Endothelial cell of umbilical vein (primary cell): ENCODE measurements around the gene R3HDM1. TPM values are rescaled to one million over a fixed set of nuclear protein-coding genes. Genes with fewer than 3 reads are reported as not detected.

Source experiments
- Bru-seq: library from RNA; stranded (reverse); fragments of 400-500 nt; gene quantifications from one replicate; lab custom pipeline; 2021; lab: Mats Ljungman, UMichigan
- BruChase-seq, 2 experiments: library from RNA; stranded (reverse); fragments of 400-500 nt; gene quantifications; one replicate each; lab custom pipeline; 2021; lab: Mats Ljungman, UMichigan
- BruUV-seq: library from RNA; stranded (reverse); fragments of 400-500 nt; replicated peaks from 2 replicates; lab custom pipeline; 2021; lab: Mats Ljungman, UMichigan
- CTCF ChIA-PET: fragments of 300-600, 350-600 bp; sonication (Branson Sonifier 250); formaldehyde crosslinking; loops from one replicate; lab custom pipeline; 2021; ENCODE audit warnings: antibody characterized with exemption, inconsistent platforms; lab: Charles Lee
- POLR2A ChIA-PET: fragments of 300-600, 350-600 bp; sonication (Branson Sonifier 250); formaldehyde crosslinking; loops from one replicate; lab custom pipeline; 2021; ENCODE audit warnings: antibody characterized with exemption, inconsistent platforms; lab: Charles Lee
- DNase-seq: peaks from one replicate; pipeline ENCODE4 v3.0.0-alpha.2; 2011; ENCODE audit warnings: low read depth, low spot score
- FAIRE-seq: peaks from 2 replicates; lab custom pipeline; 2011; peaks lifted over from hg19 to GRCh38; lab: Jason Lieb, UNC
- H2AFZ ChIP-seq: 2 replicates; pipeline ENCODE4 v1.6.0; 2012; ENCODE audit warnings: low read depth, low read length, control low read depth, inconsistent platforms
- H3K27ac ChIP-seq: 2 replicates; pipeline ENCODE4 v1.5.1; 2011; ENCODE audit warnings: low read depth, mild to moderate bottlenecking, control low read depth, low read length, moderate library complexity; ENCODE audit not compliant: insufficient read depth
- H3K27me3 ChIP-seq, 2 experiments: 2 replicates each; pipeline versions ENCODE4 v1.6.0 to v1.6.1; 2011; ENCODE audit warnings: low read length in 2 of 2, mixed read lengths in 1 of 2; ENCODE audit not compliant: control insufficient read depth in 2 of 2, insufficient read depth in 2 of 2
- H3K36me3 ChIP-seq, 2 experiments: 2 replicates in 1 of 2; 3 replicates in 1 of 2; pipeline ENCODE4 v1.5.1; 2011; ENCODE audit warnings: low read length in 2 of 2, mild to moderate bottlenecking in 1 of 2, moderate library complexity in 1 of 2; ENCODE audit not compliant: control insufficient read depth in 2 of 2, insufficient read depth in 2 of 2; ENCODE audit errors: extremely low read depth in 1 of 2
- H3K4me1 ChIP-seq: 3 replicates; pipeline ENCODE4 v1.5.1; 2011; ENCODE audit warnings: mild to moderate bottlenecking, low read length; ENCODE audit not compliant: control insufficient read depth, insufficient read depth; ENCODE audit errors: extremely low read depth
- H3K4me2 ChIP-seq: 2 replicates; pipeline ENCODE4 v1.6.1; 2011; ENCODE audit warnings: low read length, control low read depth, mixed read lengths; ENCODE audit not compliant: insufficient read depth
- H3K4me3 ChIP-seq, 3 experiments: fragments of 200-600 bp in 1 of 3; sonication (generic), shearing (Covaris generic) in 1 of 3; replicated peaks in 1 of 3; 2 replicates each; pipeline ENCODE4 v1.5.1; 2011 to 2016; ENCODE audit warnings: control low read depth in 3 of 3, low read length in 3 of 3, mild to moderate bottlenecking in 2 of 3, inconsistent platforms in 1 of 3, low read depth in 1 of 3, moderate library complexity in 1 of 3; ENCODE audit not compliant: insufficient read depth in 1 of 3
- H3K79me2 ChIP-seq: 2 replicates; pipeline ENCODE4 v1.6.0; 2012; ENCODE audit warnings: low read length, inconsistent platforms; ENCODE audit not compliant: control insufficient read depth, insufficient read depth
- H3K9ac ChIP-seq: replicated peaks from 2 replicates; pipeline ENCODE3; 2011; ENCODE audit warnings: low read length, control low read depth; ENCODE audit not compliant: insufficient read depth; ENCODE audit errors: extremely low read depth
- H3K9me1 ChIP-seq: replicated peaks from 3 replicates; pipeline ENCODE4 v1.6.0; 2011; ENCODE audit warnings: mild to moderate bottlenecking, low read length; ENCODE audit not compliant: control insufficient read depth, insufficient read depth; ENCODE audit errors: extremely low read depth
- H3K9me3 ChIP-seq: replicated peaks from 2 replicates; pipeline ENCODE4 v1.5.1; 2012; ENCODE audit warnings: low read length, inconsistent platforms; ENCODE audit not compliant: control insufficient read depth, insufficient read depth
- H4K20me1 ChIP-seq: replicated peaks from 2 replicates; pipeline ENCODE3; 2011; ENCODE audit warnings: mild to moderate bottlenecking, low read length; ENCODE audit not compliant: control insufficient read depth, insufficient read depth; ENCODE audit errors: extremely low read depth
- CTCF ChIP-seq, 2 donors: IDR thresholded peaks; 1 replicate in 1 of 2; 2 replicates in 1 of 2; pipeline ENCODE4 v1.5.1; 2011; ENCODE audit warnings: low read length in 2 of 2, mild to moderate bottlenecking in 2 of 2, moderate library complexity in 2 of 2, control low read depth in 1 of 2, inconsistent platforms in 1 of 2, low read depth in 1 of 2; ENCODE audit not compliant: insufficient read depth in 1 of 2; ENCODE audit errors: extremely low read depth in 1 of 2
- EZH2 ChIP-seq: IDR thresholded peaks from 2 replicates; pipeline ENCODE4 v1.6.1; 2012; ENCODE audit warnings: borderline replicate concordance, low read depth, mild to moderate bottlenecking, moderate library complexity, low read length, inconsistent platforms; ENCODE audit not compliant: severe bottlenecking
- FOS ChIP-seq: IDR thresholded peaks from 2 replicates; pipeline ENCODE4 v1.6.1; 2011; ENCODE audit warnings: mild to moderate bottlenecking, low read length, moderate library complexity, borderline replicate concordance; ENCODE audit not compliant: insufficient read depth
- GATA2 ChIP-seq: IDR thresholded peaks from 2 replicates; pipeline ENCODE4 v1.7.0; 2011; ENCODE audit warnings: low read depth, mild to moderate bottlenecking, moderate library complexity, mixed read lengths, low read length; ENCODE audit not compliant: insufficient read length, insufficient read depth
- JUN ChIP-seq: IDR thresholded peaks from 2 replicates; pipeline ENCODE4 v1.6.1; 2011; ENCODE audit warnings: borderline replicate concordance, low read depth; ENCODE audit not compliant: insufficient read length, insufficient read depth
- MAX ChIP-seq: IDR thresholded peaks from 2 replicates; pipeline ENCODE4 v1.6.1; 2011; ENCODE audit not compliant: insufficient read depth, insufficient read length
- MYC ChIP-seq: IDR thresholded peaks from one replicate; pipeline ENCODE4 v1.6.1; 2011; ENCODE audit warnings: mild to moderate bottlenecking, low read depth, low read length
- POLR2A ChIP-seq: IDR thresholded peaks from 2 replicates; pipeline ENCODE4 v1.6.1; 2012; ENCODE audit warnings: low read depth, mild to moderate bottlenecking, control low read depth, low read length
- POLR2AphosphoS5 ChIP-seq: IDR thresholded peaks from 2 replicates; pipeline ENCODE4 v1.6.1; 2012; ENCODE audit warnings: low read depth, mild to moderate bottlenecking, control low read depth, low read length, moderate library complexity; ENCODE audit not compliant: insufficient read depth
- dilution Hi-C: fragments of 300-500 bp; cut with MboI; formaldehyde crosslinking; loops from one replicate; pipeline ENCODE4 v1.15.0; 2019; ENCODE audit warnings: low sequenced_read_pairs; ENCODE audit not compliant: extremely low pct_ligation_motif_present
- intact Hi-C: fragments of 100-400 bp; cut with micrococcal nuclease; formaldehyde crosslinking; loops from one replicate; pipeline ENCODE4 v1.10.0; 2022
- long read RNA-seq: library from polyadenylated mRNA; stranded (forward); transcript quantifications from one replicate; pipeline ENCODE4 v2.0.0, GENCODE V29; 2021
- polyA minus RNA-seq, 3 experiments: library from RNA; depleted of rRNA, polyadenylated mRNA; stranded (reverse); fragments of >200 nt; gene quantifications; 1 replicate in 1 of 3; 2 replicates in 2 of 3; pipeline ENCODE4 v1.2.3, GENCODE V29; 2011
- polyA plus RNA-seq, 4 experiments: library from polyadenylated mRNA; depleted of rRNA in 3 of 4; stranded (reverse) in 3 of 4; unstranded in 1 of 4; fragments of >200 nt; gene quantifications; 2 replicates each; pipeline versions ENCODE4 v1.2.1 to v1.2.3, GENCODE V29; 2011 to 2012; ENCODE audit warnings: missing spikeins in 1 of 4
- total RNA-seq: library from RNA; stranded (reverse); gene quantifications from 2 replicates; pipeline ENCODE4 v1.2.3, GENCODE V29; 2021

R3HDM1 gene
- total RNA-seq (36.2 and 36.6 TPM in 2 replicates), polyA plus RNA-seq (61.8 and 65.7 TPM in 2 replicates), polyA minus RNA-seq (46.8 and 59.2 TPM in 2 replicates), Bru-seq, nascent RNA (percentile 82 among the genes with signal in this experiment), BruChase-seq, experiment 1, labeled RNA remaining after a 6-hour chase (percentile 71 among the genes with signal in this experiment), BruChase-seq, experiment 2, labeled RNA remaining after a 2-hour chase (percentile 75 among the genes with signal in this experiment)
- polyA plus RNA-seq (2011; cell fraction: cytosol; rRNA removed), result 38.6 and 47.0 TPM in 2 replicates
- 37.8 and 43.7 TPM in 2 replicates for polyA plus RNA-seq (2011; cell fraction: nucleus; rRNA removed)
- polyA plus RNA-seq (2012), result 29.4 and 36.2 TPM in 2 replicates
- polyA minus RNA-seq (2011; cell fraction: cytosol; rRNA and poly(A)+ RNA removed), result 12.9 TPM
- polyA minus RNA-seq (2011; cell fraction: nucleus; rRNA and poly(A)+ RNA removed), result 58.2 and 69.4 TPM in 2 replicates
- long read RNA-seq, full-length matches to known transcripts, result 6 of 30 reads
- long read RNA-seq, partial matches to known transcripts, result 10 of 30 reads
- long read RNA-seq, other reads (novel, unspliced or antisense), result 14 of 30 reads

- H3K27ac ChIP-seq, result peak within 1 kb of the TSS; percentile 93
- H3K27me3 ChIP-seq, result no peaks in the 10 kb centered on the region
- dilution Hi-C loops (no loop called here), intact Hi-C loops (loop anchor here (1.0 to 5.0 kb wide), 7 partner anchors 181 to 527 kb away; partner anchors contain the start of genes MCM6, RAB3GAP1 and UBXN4)
- peak within 1 kb of the TSS; percentile 97 for H3K9ac ChIP-seq
- H3K4me3 ChIP-seq, result peak within 1 kb of the TSS; percentile 77 to 92 (median 88)
- FAIRE-seq (no peak), DNase-seq (peak; percentile 100)
- peak in 1 of 2 donors; percentile 15 for TF ChIP-seq CTCF (IDR thresholded peaks at IDR 0.05; ENCODE audit: extremely low read depth in 1 of 2, insufficient read depth in 1 of 2, low read depth in 1 of 2, low read length in 2 of 2)
- TF ChIP-seq POLR2A, result peak; percentile 75
- TF ChIP-seq JUN, result no peak
- no peak for TF ChIP-seq MAX
- TF ChIP-seq POLR2AphosphoS5, result peak; percentile 71
- no peak for TF ChIP-seq MYC
- no peak for TF ChIP-seq EZH2
- TF ChIP-seq FOS, result no peak
- TF ChIP-seq GATA2, result no peak
- H3K79me2 ChIP-seq, result peaks cover 46% of the 10 kb centered on the region
- no peaks in the 10 kb centered on the region for H4K20me1 ChIP-seq
- ChIA-PET CTCF (interaction anchor here (0.7 to 2.2 kb wide), 10 partner anchors 10 to 543 kb away, joined by 3 to 14 read pairs (median 4); no protein-coding TSS in a partner anchor), POLR2A (interaction anchor here (1.2 to 1.9 kb wide), 2 partner anchors 9 to 211 kb away, joined by 3 to 6 read pairs; no protein-coding TSS in a partner anchor)
- no peaks in the 10 kb centered on the region for H3K9me3 ChIP-seq
- no peaks in the 10 kb centered on the region for H3K9me1 ChIP-seq
- no TSS peak for BruUV-seq
- H3K4me1 ChIP-seq, result peaks cover 7% of the 10 kb centered on the region
- H2AFZ ChIP-seq, result peak within 1 kb of the TSS; percentile 91
- peak within 1 kb of the TSS; percentile 98 for H3K4me2 ChIP-seq
- no peaks in the 10 kb centered on the region for H3K36me3 ChIP-seq
These were observed at the start of gene R3HDM1 for GRCh38 chr2:135531231-135532197. Gene R3HDM1 (plus strand): TSS chr2:135531484. CDS start chr2:135604846, 73,362 bp downstream.
